NCI-H446 treated with DMSO at 0.1 percent for 48 hours (cell line): ENCODE results near the gene KCNJ14.

Source experiments
- DNase-seq: peaks from one replicate; lab custom pipeline; 2025; lab: John Stamatoyannopoulos, UW

KCNJ14 gene

GRCh38 chr19:48508729-48509411, 53.5 kb downstream of the KCNJ14 start:
- no peak for DNase-seq

- DNase-seq, result no peak
Observed at GRCh38 chr19:48509467-48510194, 54.3 kb downstream of the KCNJ14 start.

GRCh38 chr19:48510421-48511268, 55.3 kb downstream of the KCNJ14 start:
- DNase-seq, result peak; percentile 47

GRCh38 chr19:48511321-48511731, 56.0 kb downstream of the KCNJ14 start:
- no peak for DNase-seq

GRCh38 chr19:48511800-48512503, 56.6 kb downstream of the KCNJ14 start, which contains the start of gene LMTK3:
TSS of gene LMTK3 (minus strand) at chr19:48511835. CDS start at chr19:48511576, 259 bp downstream.
- peak; percentile 42 for DNase-seq

GRCh38 chr19:48512504-48513288, 57.3 kb downstream of the KCNJ14 start:
- no peak for DNase-seq

GRCh38 chr19:48513289-48514122, 58.1 kb downstream of the KCNJ14 start:
- peak; percentile 76 for DNase-seq

- DNase-seq, result no peak
Observed at GRCh38 chr19:48514123-48514458, 58.7 kb downstream of the KCNJ14 start.

- no peak for DNase-seq
Observed at GRCh38 chr19:48516536-48516935, 61.2 kb downstream of the KCNJ14 start.
